HG02884 (cell line): ENCODE results near the gene STAC.

ENCODE experiments used
- ATAC-seq: cut with Tn5 transposase; IDR thresholded peaks from one replicate; pipeline ENCODE4 v1.9.1; 2021; ENCODE audit warnings: mild to moderate bottlenecking, moderate library complexity; ENCODE audit not compliant: unreplicated experiment

The STAC gene

GRCh38 chr3:36380221-36381031 is at the start of gene STAC:
STAC (plus strand) TSS chr3:36380504; CDS start chr3:36380644, 140 bp downstream.
- ATAC-seq, result no peak

GRCh38 chr3:36332139-36332538 is 48.2 kb upstream of the STAC start:
- no peak for ATAC-seq

- no peak for ATAC-seq
Observed at GRCh38 chr3:36362216-36362615, 18.1 kb upstream of the STAC start.

GRCh38 chr3:36362973-36363372 is 17.3 kb upstream of the STAC start:
- no peak for ATAC-seq

GRCh38 chr3:36364260-36364659 is 16.0 kb upstream of the STAC start:
- no peak for ATAC-seq

- no peak for ATAC-seq
Observed at GRCh38 chr3:36365829-36366228, 14.5 kb upstream of the STAC start.

- ATAC-seq, result no peak
Observed at GRCh38 chr3:36366308-36366707, 14.0 kb upstream of the STAC start.

GRCh38 chr3:36367912-36368573 is 12.3 kb upstream of the STAC start:
- no peak for ATAC-seq

GRCh38 chr3:36372534-36372935 is 7.8 kb upstream of the STAC start:
- ATAC-seq, result no peak

GRCh38 chr3:36373084-36373483 is 7.2 kb upstream of the STAC start:
- ATAC-seq, result no peak

GRCh38 chr3:36373666-36374065 is 6.6 kb upstream of the STAC start:
- no peak for ATAC-seq

GRCh38 chr3:36379872-36380220 is 458 bp upstream of the STAC start:
- ATAC-seq, result no peak

- no peak for ATAC-seq
Observed at GRCh38 chr3:36381311-36381956, 1.1 kb downstream of the STAC start.

- no peak for ATAC-seq
Observed at GRCh38 chr3:36393563-36393962, 13.3 kb downstream of the STAC start.

GRCh38 chr3:36394176-36394575 is 13.9 kb downstream of the STAC start:
- no peak for ATAC-seq

- ATAC-seq, result no peak
Observed at GRCh38 chr3:36397841-36398240, 17.5 kb downstream of the STAC start.

GRCh38 chr3:36399933-36400332 is 19.6 kb downstream of the STAC start:
- no peak for ATAC-seq

- no peak for ATAC-seq
Observed at GRCh38 chr3:36401056-36401455, 20.8 kb downstream of the STAC start.

- no peak for ATAC-seq
Observed at GRCh38 chr3:36403661-36404060, 23.4 kb downstream of the STAC start.

GRCh38 chr3:36405190-36405589 is 24.9 kb downstream of the STAC start:
- ATAC-seq, result no peak

- no peak for ATAC-seq
Observed at GRCh38 chr3:36408146-36408545, 27.8 kb downstream of the STAC start.

GRCh38 chr3:36409862-36410261 is 29.6 kb downstream of the STAC start:
- no peak for ATAC-seq
